GM10266 (cell line): ENCODE measurements around the gene CERS5.

Experiments used
- DNase-seq: peaks from one replicate; pipeline ENCODE4 v3.0.0; 2012; ENCODE audit errors: extremely low spot score
- CTCF ChIP-seq: IDR thresholded peaks from 2 replicates; pipeline ENCODE4 v1.5.1; 2012; ENCODE audit warnings: mild to moderate bottlenecking, low read depth; ENCODE audit not compliant: control insufficient read depth, insufficient read depth; ENCODE audit errors: missing control alignments

The CERS5 gene

GRCh38 chr12:50097952-50098351, 69.2 kb downstream of the CERS5 start:
- DNase-seq: no peak
- no peak for TF ChIP-seq CTCF

- no peak for TF ChIP-seq CTCF
- no peak for DNase-seq
These were observed 76.8 kb downstream of the CERS5 start for GRCh38 chr12:50090391-50090790.

- TF ChIP-seq CTCF: no peak
- DNase-seq: no peak
These were observed 77.4 kb downstream of the CERS5 start for GRCh38 chr12:50089730-50090129.

GRCh38 chr12:50088577-50089335, 78.4 kb downstream of the CERS5 start:
- peak; percentile 83 for TF ChIP-seq CTCF
- peak; percentile 78 for DNase-seq

- DNase-seq: no peak
- no peak for TF ChIP-seq CTCF
These were observed 79.2 kb downstream of the CERS5 start for GRCh38 chr12:50087995-50088394.

GRCh38 chr12:50087151-50087550, 80.0 kb downstream of the CERS5 start:
- DNase-seq: no peak
- TF ChIP-seq CTCF: no peak

- no peak for TF ChIP-seq CTCF
- DNase-seq: no peak
These were observed 81.0 kb downstream of the CERS5 start for GRCh38 chr12:50086148-50086547.
